CMK (cell line): Measurements from ENCODE around the gene MED16.
"Not testable (repeated sequence)": the region's sequence is repeated elsewhere in the genome, so short reads cannot be mapped to it uniquely, and the experiment has no call there.

Experiments used
- DNase-seq: peaks from one replicate; pipeline ENCODE4 v3.0.0-alpha.2; 2010; ENCODE audit warnings: low read depth

Gene MED16

GRCh38 chr19:827710-828321, 65.2 kb downstream of the MED16 start, which contains the start of gene AZU1:
Gene AZU1, plus strand, starts transcription at chr19:827837. Its CDS starts 10 bp downstream, at chr19:827847.
- DNase-seq = no peak

- DNase-seq = no peak
Observed at GRCh38 chr19:827314-827709, 65.7 kb downstream of the MED16 start.

GRCh38 chr19:825897-826644, 66.9 kb downstream of the MED16 start:
- DNase-seq = no peak

GRCh38 chr19:824885-825284, 68.1 kb downstream of the MED16 start:
- no peak for DNase-seq

GRCh38 chr19:823565-824121, 69.3 kb downstream of the MED16 start:
- DNase-seq = no peak

- DNase-seq = no peak
Observed at GRCh38 chr19:821825-822503, 71.0 kb downstream of the MED16 start, which contains the start of gene PLPPR3. Gene PLPPR3, minus strand, starts transcription at chr19:821955. Its CDS starts 396 bp downstream, at chr19:821559.

GRCh38 chr19:821231-821824, 71.7 kb downstream of the MED16 start:
- DNase-seq = no peak

- DNase-seq = not testable (repeated sequence)
Observed at GRCh38 chr19:820212-820611, 72.8 kb downstream of the MED16 start.
